ENCODE results near the gene KIF18B. TPM values are rescaled to one million over a fixed set of nuclear protein-coding genes. Genes with fewer than 3 reads are reported as not detected.

KIF18B gene
- total RNA-seq, 4 donors from 2014 or later, result 0.82 to 7.6 (median 3.7) TPM

DNA sequence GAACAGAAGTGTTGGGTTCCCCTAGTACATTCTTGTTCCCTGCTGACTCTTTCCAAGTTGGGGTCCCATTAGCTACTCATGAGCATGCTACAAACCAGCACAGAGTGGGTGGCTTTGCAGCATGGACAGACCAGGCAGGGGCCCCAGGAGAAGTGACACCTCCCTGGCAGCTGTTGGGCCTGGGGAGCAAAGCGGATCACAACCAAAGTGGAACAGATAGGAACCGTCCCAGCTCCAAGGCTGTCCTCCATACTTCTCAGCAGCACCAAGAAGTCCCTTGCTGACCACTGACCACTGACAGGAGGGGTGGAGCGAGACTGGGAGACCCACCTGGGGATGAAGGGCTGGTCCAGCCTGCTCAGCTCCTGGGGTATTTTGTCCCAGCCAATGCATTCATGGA lies 19.9 kb downstream of the KIF18B start:
- no peaks in the 10 kb centered on the region for H3K36me3 ChIP-seq
- intact Hi-C loops (cut with DNase I; ENCODE audit: low total_unique reads), result loop anchor here (10.0 kb wide), 1 partner anchor 177 kb away; no protein-coding TSS in a partner anchor

GRCh38 chr17:44926821-44927525 lies 20.6 kb downstream of the KIF18B start:
- peak; percentile 4 for DNase-seq
- WGBS, 2 donors (ENCODE audit: low coverage in 1 of 2), result 96% methylated on average over 15 of the region's 15 CpGs; no CpG with 5 or more reads in 1 of the 2 donors
- Histone ChIP-seq H3K27me3 (no peaks in the 10 kb centered on the region), H3K4me1 (no peaks in the 10 kb centered on the region), H3K4me3 (no peak overlapping the region), H3K36me3 (no peaks in the 10 kb centered on the region), H3K9me3 (no peaks in the 10 kb centered on the region), H3K27ac (no peak overlapping the region)
- TF ChIP-seq POLR2AphosphoS5 (IDR thresholded peaks at IDR 0.05), result no peak
- TF ChIP-seq EP300 (IDR thresholded peaks at IDR 0.05; ENCODE audit: low read depth), result no peak
- TF ChIP-seq POLR2A (IDR thresholded peaks at IDR 0.05), result no peak
- no peak for TF ChIP-seq CTCF (IDR thresholded peaks at IDR 0.05)
- in situ Hi-C loops (cut with MboI; ENCODE audit: low pct_ligation_motif_present in 1 of 4, low pct_unique_long_range_greater_than_20kb in 1 of 4, low sequenced_read_pairs in 3 of 4), result loop anchor here (5.0 to 10.0 kb wide), 4 partner anchors 78 to 178 kb away; no protein-coding TSS in a partner anchor
- intact Hi-C loops (cut with DNase I; ENCODE audit: low total_unique reads), result loop anchor here (10.0 kb wide), 1 partner anchor 178 kb away; no protein-coding TSS in a partner anchor

More for the DNA sequence above, 19.9 kb downstream of the KIF18B start:
- no peaks in the 10 kb centered on the region for H3K27me3 ChIP-seq
- in situ Hi-C loops (cut with MboI; ENCODE audit: low pct_ligation_motif_present in 1 of 4, low pct_unique_long_range_greater_than_20kb in 1 of 4, low sequenced_read_pairs in 3 of 4), result loop anchor here (5.0 to 10.0 kb wide), 4 partner anchors 77 to 177 kb away; no protein-coding TSS in a partner anchor
- TF ChIP-seq POLR2AphosphoS5 (IDR thresholded peaks at IDR 0.05), result no peak
- TF ChIP-seq EP300 (IDR thresholded peaks at IDR 0.05; ENCODE audit: low read depth), result no peak
- no peak for TF ChIP-seq CTCF (IDR thresholded peaks at IDR 0.05)
- TF ChIP-seq POLR2A (IDR thresholded peaks at IDR 0.05), result no peak
- WGBS, 2 donors (ENCODE audit: low coverage in 1 of 2), result 98% methylated on average over 3 of the region's 3 CpGs; no CpG with 5 or more reads in 1 of the 2 donors
- no peak overlapping the region for H3K27ac ChIP-seq
- DNase-seq, result no peak
- H3K9me3 ChIP-seq, result no peaks in the 10 kb centered on the region
- no peaks in the 10 kb centered on the region for H3K4me1 ChIP-seq
- H3K4me3 ChIP-seq, result no peak overlapping the region

DNA sequence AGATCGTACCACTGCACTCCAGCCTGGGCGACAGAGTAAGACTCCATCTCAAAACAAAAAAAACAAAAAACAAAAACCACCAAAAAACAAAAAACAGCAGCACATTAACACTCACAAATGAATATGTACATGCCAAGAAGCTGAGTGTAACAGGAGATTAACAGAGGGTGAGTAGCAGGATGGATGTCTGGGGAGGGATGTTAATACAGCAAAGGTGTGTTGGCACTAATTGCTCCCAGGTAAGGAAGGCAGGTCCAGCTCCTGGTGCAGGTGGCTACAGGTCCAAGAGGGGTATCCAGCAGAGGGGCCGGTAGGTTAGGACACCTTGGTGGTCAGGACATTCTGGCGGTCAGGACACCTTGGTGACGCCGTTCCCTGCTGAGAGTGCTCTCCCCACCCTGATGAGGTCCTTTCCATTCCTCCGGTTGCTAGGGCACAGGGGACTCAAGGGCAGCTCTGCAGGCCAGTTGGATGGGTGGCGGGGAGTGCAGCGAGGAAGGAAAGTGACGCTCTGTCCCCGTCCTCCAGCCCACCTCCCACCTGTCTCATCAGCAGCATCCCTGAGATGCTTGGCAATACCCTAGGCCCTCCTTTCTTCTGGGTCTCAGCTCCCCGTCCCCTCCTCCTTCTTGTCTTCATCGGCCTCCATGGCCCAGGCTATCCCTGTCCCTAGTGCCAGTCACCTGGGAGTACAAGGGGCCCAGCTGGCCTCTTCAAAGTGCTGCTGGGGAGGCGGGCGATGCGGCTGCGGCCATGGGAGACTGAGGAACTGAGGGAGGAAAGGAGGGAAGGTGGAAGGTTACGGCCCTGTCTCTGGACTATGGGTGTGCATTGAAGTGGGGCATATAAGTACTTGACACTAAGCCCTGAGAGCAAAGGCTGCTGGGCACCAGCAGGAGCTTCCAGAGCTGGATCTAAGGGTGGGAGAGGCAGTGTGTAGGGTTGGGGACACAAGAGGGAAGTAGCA lies 21.6 kb downstream of the KIF18B start:
- no peak for DNase-seq
- H3K27me3 ChIP-seq, result peaks cover 5% of the 10 kb centered on the region
- in situ Hi-C loops (cut with MboI; ENCODE audit: low pct_ligation_motif_present in 1 of 4, low pct_unique_long_range_greater_than_20kb in 1 of 4, low sequenced_read_pairs in 3 of 4) (loop anchor here (5.0 to 10.0 kb wide), 4 partner anchors 79 to 179 kb away; no protein-coding TSS in a partner anchor), intact Hi-C loops (cut with DNase I; ENCODE audit: low total_unique reads) (loop anchor here (10.0 kb wide), 1 partner anchor 179 kb away; no protein-coding TSS in a partner anchor)
- no peak overlapping the region for H3K4me3 ChIP-seq
- no peak for TF ChIP-seq CTCF (IDR thresholded peaks at IDR 0.05)
- TF ChIP-seq POLR2AphosphoS5 (IDR thresholded peaks at IDR 0.05), result no peak
- no peak for TF ChIP-seq EP300 (IDR thresholded peaks at IDR 0.05; ENCODE audit: low read depth)
- TF ChIP-seq POLR2A (IDR thresholded peaks at IDR 0.05), result no peak
- no peaks in the 10 kb centered on the region for H3K9me3 ChIP-seq
- 95% methylated on average over 18 of the region's 18 CpGs; no CpG with 5 or more reads in 1 of the 2 donors for WGBS, 2 donors (ENCODE audit: low coverage in 1 of 2)
- no peaks in the 10 kb centered on the region for H3K36me3 ChIP-seq
- no peaks in the 10 kb centered on the region for H3K4me1 ChIP-seq
- no peak overlapping the region for H3K27ac ChIP-seq
